Neural crest cell (in vitro differentiated cells): ENCODE measurements around the gene PDGFC. TPM values are rescaled to one million over a fixed set of nuclear protein-coding genes. Genes with fewer than 3 reads are reported as not detected.

Source experiments
- DNase-seq: peaks from one replicate; pipeline ENCODE4 v3.0.0; 2021; ENCODE audit warnings: low read depth, mixed read lengths, low spot score
- H3K27ac Mint-ChIP-seq: one replicate; pipeline ENCODE4 v1.8.0; 2021; ENCODE audit warnings: mild to moderate bottlenecking, mixed read lengths; ENCODE audit not compliant: unreplicated experiment
- H3K27me3 Mint-ChIP-seq: 2 replicates; pipeline ENCODE4 v1.8.0; 2021; ENCODE audit warnings: low read depth, mild to moderate bottlenecking, mixed read lengths
- H3K36me3 Mint-ChIP-seq: 2 replicates; pipeline ENCODE4 v1.8.0; 2021; ENCODE audit warnings: low read depth, mild to moderate bottlenecking, mixed read lengths
- H3K4me1 Mint-ChIP-seq: 2 replicates; pipeline ENCODE4 v1.8.0; 2021; ENCODE audit warnings: mixed read lengths
- H3K4me3 Mint-ChIP-seq: one replicate; pipeline ENCODE4 v1.8.0; 2021; ENCODE audit warnings: mild to moderate bottlenecking, mixed read lengths
- H3K9me3 Mint-ChIP-seq: 2 replicates; pipeline ENCODE4 v1.8.0; 2021; ENCODE audit warnings: mixed read lengths
- CTCF ChIP-seq: fragments of 200-600 bp; sonication (generic); conservative IDR thresholded peaks from 2 replicates; pipeline ENCODE4 v1.5.0; 2021; ENCODE audit warnings: antibody characterized with exemption, mild to moderate bottlenecking
- total RNA-seq: library from RNA; stranded (reverse); gene quantifications from 2 replicates; pipeline ENCODE4 v1.2.1, GENCODE V29; 2021

The PDGFC gene
- total RNA-seq, 1 donor from 2014 or later = 19.1 TPM

- Mint-ChIP-seq H3K4me3 (no peak overlapping the region), H3K36me3 (no peaks in the 10 kb centered on the region), H3K27me3 (no peaks in the 10 kb centered on the region), H3K27ac (no peak overlapping the region), H3K9me3 (peaks cover 6% of the 10 kb centered on the region), H3K4me1 (peaks cover 10% of the 10 kb centered on the region)
- no peak for DNase-seq
- no peak for TF ChIP-seq CTCF
These were observed 41.2 kb upstream of the PDGFC start for GRCh38 chr4:157012781-157013180.

- no peak for TF ChIP-seq CTCF
- Mint-ChIP-seq H3K9me3 (peaks cover 6% of the 10 kb centered on the region), H3K4me3 (no peak overlapping the region), H3K4me1 (peaks cover 10% of the 10 kb centered on the region), H3K36me3 (no peaks in the 10 kb centered on the region), H3K27me3 (no peaks in the 10 kb centered on the region), H3K27ac (no peak overlapping the region)
- DNase-seq = no peak
These were observed 40.7 kb upstream of the PDGFC start for GRCh38 chr4:157012296-157012695.

GRCh38 chr4:157010630-157011029, 39.0 kb upstream of the PDGFC start:
- peaks cover 3% of the 10 kb centered on the region for H3K9me3 Mint-ChIP-seq

GRCh38 chr4:157005831-157006230, 34.2 kb upstream of the PDGFC start:
- Mint-ChIP-seq H3K27me3 (no peaks in the 10 kb centered on the region), H3K4me1 (no peaks in the 10 kb centered on the region), H3K9me3 (peaks cover 3% of the 10 kb centered on the region), H3K27ac (no peak overlapping the region), H3K4me3 (no peak overlapping the region), H3K36me3 (no peaks in the 10 kb centered on the region)
- TF ChIP-seq CTCF = no peak
- DNase-seq = no peak

More at GRCh38 chr4:157010630-157011029, 39.0 kb upstream of the PDGFC start:
- H3K4me1 Mint-ChIP-seq = peaks cover 10% of the 10 kb centered on the region
- H3K36me3 Mint-ChIP-seq = no peaks in the 10 kb centered on the region
- no peak overlapping the region for H3K27ac Mint-ChIP-seq
- TF ChIP-seq CTCF = no peak
- no peaks in the 10 kb centered on the region for H3K27me3 Mint-ChIP-seq
- no peak overlapping the region for H3K4me3 Mint-ChIP-seq
- no peak for DNase-seq

GRCh38 chr4:157005193-157005592, 33.6 kb upstream of the PDGFC start:
- Mint-ChIP-seq H3K4me3 (no peak overlapping the region), H3K4me1 (no peaks in the 10 kb centered on the region), H3K9me3 (peaks cover 3% of the 10 kb centered on the region), H3K36me3 (no peaks in the 10 kb centered on the region), H3K27me3 (no peaks in the 10 kb centered on the region), H3K27ac (no peak overlapping the region)
- DNase-seq = no peak
- TF ChIP-seq CTCF = no peak
